ENCODE data around the gene INTS1. TPM values are rescaled to one million over a fixed set of nuclear protein-coding genes. Genes with fewer than 3 reads are reported as not detected.
A peak's percentile ranks its signal among the peaks of the same experiment; 100 is the strongest.

Gene INTS1
- total RNA-seq, 1 experiment from 2014 or later, result 43.3 TPM

GRCh38 chr7:1433128-1433920, 70.9 kb downstream of the INTS1 start:
- DNase-seq (ENCODE audit: low read depth), result no peak

- peak; percentile 44 for DNase-seq (ENCODE audit: low read depth)
These were observed 71.6 kb downstream of the INTS1 start for GRCh38 chr7:1432411-1433082.

GRCh38 chr7:1431634-1432380, 72.4 kb downstream of the INTS1 start:
- no peak for DNase-seq (ENCODE audit: low read depth)

GRCh38 chr7:1431226-1431625, 73.0 kb downstream of the INTS1 start:
- DNase-seq (ENCODE audit: low read depth), result no peak

GRCh38 chr7:1430056-1430845, 73.9 kb downstream of the INTS1 start:
- DNase-seq (ENCODE audit: low read depth), result no peak

GRCh38 chr7:1428941-1429501, 75.2 kb downstream of the INTS1 start:
- DNase-seq (ENCODE audit: low read depth), result no peak

- no peak for DNase-seq (ENCODE audit: low read depth)
These were observed 77.0 kb downstream of the INTS1 start for GRCh38 chr7:1427064-1427657.

- DNase-seq (ENCODE audit: low read depth), result no peak
These were observed 77.7 kb downstream of the INTS1 start for GRCh38 chr7:1426474-1426873.

- DNase-seq (ENCODE audit: low read depth), result no peak
These were observed 78.7 kb downstream of the INTS1 start for GRCh38 chr7:1425292-1426136.

- DNase-seq (ENCODE audit: low read depth), result no peak
These were observed 80.1 kb downstream of the INTS1 start for GRCh38 chr7:1424041-1424440.

GRCh38 chr7:1423264-1423811, 80.9 kb downstream of the INTS1 start:
- DNase-seq (ENCODE audit: low read depth), result no peak

GRCh38 chr7:1422512-1423263, 81.5 kb downstream of the INTS1 start:
- DNase-seq (ENCODE audit: low read depth), result no peak

- no peak for DNase-seq (ENCODE audit: low read depth)
These were observed 82.2 kb downstream of the INTS1 start for GRCh38 chr7:1421946-1422345.

- DNase-seq (ENCODE audit: low read depth), result peak; percentile 45
These were observed 83.0 kb downstream of the INTS1 start for GRCh38 chr7:1421020-1421790.
